Natural killer cell (primary cell): Measurements from ENCODE around the gene HS3ST3B1. TPM values are rescaled to one million over a fixed set of nuclear protein-coding genes. Genes with fewer than 3 reads are reported as not detected.

ENCODE experiments used
- ATAC-seq, 3 donors: fragments of 150-1000 bp in 2 of 3; fragments of 200-7000 bp in 1 of 3; cut with Tn5 transposase; 1 replicate in 1 of 3; 2 replicates in 2 of 3; pipeline ENCODE4 v1.10.0; 2021; ENCODE audit warnings: mild to moderate bottlenecking in 2 of 3, moderate library complexity in 2 of 3
- DNase-seq, 2 donors: peaks; one replicate each; pipeline versions ENCODE4 v3.0.0 to v3.0.0-alpha.2; 2013 to 2021; ENCODE audit warnings: mixed read lengths in 1 of 2
- H3K27ac ChIP-seq: one replicate; pipeline ENCODE4 v1.5.1; 2013; ENCODE audit warnings: mild to moderate bottlenecking, low read length
- H3K27me3 ChIP-seq: one replicate; pipeline ENCODE4 v1.6.1; 2013; ENCODE audit warnings: low read length; ENCODE audit not compliant: control insufficient read depth, insufficient read depth
- H3K36me3 ChIP-seq: one replicate; pipeline ENCODE4 v1.6.1; 2013; ENCODE audit warnings: low read length; ENCODE audit not compliant: control insufficient read depth, insufficient read depth
- H3K4me1 ChIP-seq: one replicate; pipeline ENCODE4 v1.6.1; 2013; ENCODE audit warnings: low read length; ENCODE audit not compliant: control insufficient read depth, insufficient read depth
- H3K4me3 ChIP-seq: one replicate; pipeline ENCODE4 v1.5.1; 2013; ENCODE audit warnings: low read length
- H3K9me3 ChIP-seq: one replicate; pipeline ENCODE4 v1.6.1; 2013; ENCODE audit warnings: low read length; ENCODE audit not compliant: control insufficient read depth, insufficient read depth
- H3K27ac Mint-ChIP-seq, 2 donors: one replicate each; pipeline ENCODE4 v1.8.0; 2022; ENCODE audit warnings: mild to moderate bottlenecking in 2 of 2, mixed read lengths in 2 of 2, moderate library complexity in 1 of 2
- H3K27me3 Mint-ChIP-seq, 2 donors: one replicate each; pipeline ENCODE4 v1.8.0; 2022; ENCODE audit warnings: low read depth in 2 of 2, mixed read lengths in 2 of 2
- H3K36me3 Mint-ChIP-seq: one replicate; pipeline ENCODE4 v1.8.0; 2022; ENCODE audit warnings: mixed read lengths
- H3K4me1 Mint-ChIP-seq, 2 donors: one replicate each; pipeline ENCODE4 v1.8.0; 2022; ENCODE audit warnings: mixed read lengths in 2 of 2
- H3K4me3 Mint-ChIP-seq: one replicate; pipeline ENCODE4 v1.8.0; 2022; ENCODE audit warnings: mild to moderate bottlenecking, moderate library complexity, mixed read lengths
- H3K9me3 Mint-ChIP-seq, 2 donors: one replicate each; pipeline ENCODE4 v1.8.0; 2022; ENCODE audit warnings: mixed read lengths in 2 of 2
- CTCF ChIP-seq: fragments of 200-600 bp; IDR thresholded peaks from one replicate; pipeline ENCODE4 v1.8.0; 2022; ENCODE audit warnings: antibody characterized with exemption
- WGBS: methylation state at CpG from one replicate; pipeline ENCODE4 v1.1.7; 2013; ENCODE audit warnings: missing lambda C conversion rate; ENCODE audit not compliant: insufficient coverage; 5-methylcytosine and 5-hydroxymethylcytosine counted together
- intact Hi-C: fragments of 100-400 bp; cut with micrococcal nuclease; formaldehyde crosslinking; loops from one replicate; pipeline ENCODE4 v1.14.2; 2022
- total RNA-seq, 4 donors: library from RNA; stranded (reverse); fragments of 120-200 nt in 1 of 4; gene quantifications; one replicate each; pipeline versions ENCODE4 v1.2.3 to v1.2.4, GENCODE V29; 2013 to 2022

HS3ST3B1 gene
- total RNA-seq, 3 donors from 2014 or later (not counting 1 experiment from before 2014, with no cell fraction given) = 14.1 to 18.6 (median 17.1) TPM

GRCh38 chr17:14340857-14341754 is 40.2 kb downstream of the HS3ST3B1 start:
- H3K36me3 Mint-ChIP-seq = peaks cover 7% of the 10 kb centered on the region
- H3K27ac Mint-ChIP-seq = peak overlapping the region; percentile 56 to 82
- intact Hi-C loops = no loop called here
- Histone ChIP-seq H3K4me3 (no peak overlapping the region), H3K27me3 (no peaks in the 10 kb centered on the region), H3K36me3 (peaks cover 3% of the 10 kb centered on the region), H3K4me1 (peaks cover 34% of the 10 kb centered on the region), H3K27ac (no peak overlapping the region), H3K9me3 (no peaks in the 10 kb centered on the region)
- no peaks in the 10 kb centered on the region for H3K27me3 Mint-ChIP-seq
- no peaks in the 10 kb centered on the region for H3K9me3 Mint-ChIP-seq
- TF ChIP-seq CTCF = no peak
- ATAC-seq (no peak), DNase-seq (no peak)
- peak overlapping the region; percentile 37 for H3K4me3 Mint-ChIP-seq
- WGBS = 45% methylated on average over 8 of the region's 12 CpGs
- H3K4me1 Mint-ChIP-seq = peaks cover 57 to 61% of the 10 kb centered on the region in 2 donors

- H3K36me3 ChIP-seq = peaks cover 5% of the 10 kb centered on the region
- intact Hi-C loops = no loop called here
- H3K4me3 ChIP-seq = no peak overlapping the region
- H3K27me3 ChIP-seq = no peaks in the 10 kb centered on the region
- peaks cover 49 to 53% of the 10 kb centered on the region in 2 donors for H3K4me1 Mint-ChIP-seq
- TF ChIP-seq CTCF = no peak
- no peaks in the 10 kb centered on the region for H3K27me3 Mint-ChIP-seq
- DNase-seq (no peak), ATAC-seq (no peak)
- WGBS = 93% methylated on average over 3 of the region's 5 CpGs
- no peaks in the 10 kb centered on the region for H3K9me3 ChIP-seq
- no peaks in the 10 kb centered on the region for H3K9me3 Mint-ChIP-seq
- H3K36me3 Mint-ChIP-seq = peaks cover 7% of the 10 kb centered on the region
- H3K4me1 ChIP-seq = peaks cover 34% of the 10 kb centered on the region
- no peak overlapping the region for H3K27ac ChIP-seq
- no peak overlapping the region for H3K4me3 Mint-ChIP-seq
- H3K27ac Mint-ChIP-seq = peak overlapping the region in 1 of 2 donors; percentile 82
Observed at GRCh38 chr17:14341866-14342265, 41.0 kb downstream of the HS3ST3B1 start.

GRCh38 chr17:14346801-14347200 is 45.9 kb downstream of the HS3ST3B1 start:
- Histone ChIP-seq H3K4me3 (no peak overlapping the region), H3K27me3 (no peaks in the 10 kb centered on the region), H3K4me1 (no peaks in the 10 kb centered on the region), H3K9me3 (no peaks in the 10 kb centered on the region), H3K36me3 (peaks cover 17% of the 10 kb centered on the region), H3K27ac (no peak overlapping the region)
- no peaks in the 10 kb centered on the region for H3K9me3 Mint-ChIP-seq
- H3K4me1 Mint-ChIP-seq = peaks cover 12 to 14% of the 10 kb centered on the region in 2 donors
- H3K4me3 Mint-ChIP-seq = no peak overlapping the region
- H3K27me3 Mint-ChIP-seq = no peaks in the 10 kb centered on the region
- ATAC-seq = no peak
- TF ChIP-seq CTCF = no peak
- intact Hi-C loops = no loop called here
- no peak for DNase-seq
- peaks cover 13% of the 10 kb centered on the region for H3K36me3 Mint-ChIP-seq
- 80% methylated on average over 6 of the region's 6 CpGs for WGBS
- H3K27ac Mint-ChIP-seq = peak overlapping the region in 1 of 2 donors; percentile 57
